ENCODE measurements around the gene DGCR6.
"Not testable (repeated sequence)": the region's sequence is repeated elsewhere in the genome, so short reads cannot be mapped to it uniquely, and the experiment has no call there.

- not testable (repeated sequence) for TF ChIP-seq YY1 (tag by site-specific recombination; IDR thresholded peaks at IDR 0.05); CTCF (tag by site-specific recombination; IDR thresholded peaks at IDR 0.05); ZNF274 (IDR thresholded peaks at IDR 0.05; ENCODE audit: low read length); ZNF274 (tag by site-specific recombination; IDR thresholded peaks at IDR 0.05; ENCODE audit: borderline replicate concordance); ZNF10 (tag by site-specific recombination; IDR thresholded peaks at IDR 0.05); ZSCAN18 (tag by site-specific recombination; IDR thresholded peaks at IDR 0.05); SALL2 (tag by site-specific recombination; IDR thresholded peaks at IDR 0.05; ENCODE audit: borderline replicate concordance); ZNF239 (tag by site-specific recombination; IDR thresholded peaks at IDR 0.05); ZNF510 (tag by site-specific recombination; IDR thresholded peaks at IDR 0.05; ENCODE audit: insufficient replicate concordance); ZFP3 (tag by site-specific recombination; IDR thresholded peaks at IDR 0.05; ENCODE audit: low read depth); ELK4 (IDR thresholded peaks at IDR 0.05; ENCODE audit: borderline replicate concordance, low read depth, low read length)
Measured at GRCh38 chr22:18958738-18959137, 52.6 kb downstream of the DGCR6 start.

All from HEK293 (cell line).